ENCODE data around the gene EPS8.

EPS8 gene

DNA sequence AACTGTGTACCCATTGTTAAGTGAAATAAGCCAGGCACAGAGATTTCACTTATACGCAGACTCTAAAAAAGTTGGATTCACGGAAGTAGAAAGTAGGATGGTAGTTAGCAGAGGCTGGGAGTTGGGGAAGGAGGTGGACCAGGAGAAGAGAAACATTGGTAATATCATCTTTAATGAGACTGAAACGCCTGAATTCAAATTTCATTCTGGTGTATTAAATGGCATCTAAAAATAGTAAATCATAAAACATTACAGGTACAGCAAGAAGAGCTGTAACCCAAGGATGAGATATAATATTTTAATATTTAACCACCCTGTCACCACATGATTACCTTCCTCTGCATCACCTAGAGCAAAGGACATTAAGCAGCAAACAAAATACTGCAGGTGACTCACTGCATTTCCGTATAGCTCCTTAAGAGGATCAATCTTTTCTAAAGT is 99.4 kb downstream of the EPS8 start:
- Mint-ChIP-seq H3K4me1 (peaks cover 5% of the 10 kb centered on the region), H3K36me3 (no peaks in the 10 kb centered on the region)
- CTCF ChIA-PET, result interaction anchor here (1.2 kb wide), 1 partner anchor 98 kb away, joined by 3 read pairs; no protein-coding TSS in a partner anchor

DNA sequence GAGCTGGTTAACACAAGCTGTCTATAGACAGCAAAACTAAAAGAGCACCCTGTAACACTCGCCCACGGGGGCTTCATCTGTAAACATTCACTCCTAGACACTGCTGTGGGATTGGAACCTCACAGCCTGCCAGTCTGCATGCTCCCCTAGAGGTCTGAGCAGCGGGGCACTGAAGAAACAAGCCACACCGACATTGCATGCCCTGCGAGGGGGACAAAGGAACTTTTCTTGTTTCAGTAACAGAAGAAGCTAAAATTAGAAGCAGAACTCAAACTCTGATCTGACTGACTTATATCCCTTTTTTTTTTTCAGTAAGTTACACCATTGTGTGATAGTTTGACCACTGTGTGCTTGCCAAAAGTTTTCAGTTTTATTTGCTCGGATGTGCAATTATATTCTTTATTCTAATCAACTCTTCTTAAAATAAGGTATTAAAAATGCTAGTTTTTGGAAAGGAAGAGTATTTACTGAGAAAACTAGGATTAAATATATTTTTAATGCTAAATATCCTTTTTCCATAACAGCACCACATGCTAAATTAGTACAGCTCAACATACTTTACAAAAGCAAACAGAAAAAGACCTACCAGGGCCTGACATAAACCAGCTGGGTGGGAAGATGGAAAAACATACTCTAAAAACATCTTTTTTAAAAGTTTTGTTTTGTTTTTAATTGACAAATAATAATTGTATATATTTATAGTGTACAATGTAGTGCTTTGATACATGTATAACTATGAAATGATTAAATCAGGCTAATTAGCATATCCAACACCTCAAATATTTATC is 100.2 kb downstream of the EPS8 start:
- CTCF ChIA-PET, result interaction anchor here (1.2 kb wide), 1 partner anchor 98 kb away, joined by 3 read pairs; no protein-coding TSS in a partner anchor
- Mint-ChIP-seq H3K9me3 (no peaks in the 10 kb centered on the region), H3K4me3 (no peak overlapping the region), H3K27ac (no peak overlapping the region), H3K4me1 (peaks cover 5% of the 10 kb centered on the region), H3K36me3 (no peaks in the 10 kb centered on the region), H3K27me3 (peaks cover 14% of the 10 kb centered on the region)
- no peak for DNase-seq

More for the DNA sequence above, 99.4 kb downstream of the EPS8 start:
- no peak overlapping the region for H3K27ac Mint-ChIP-seq
- DNase-seq, result no peak
- H3K27me3 Mint-ChIP-seq, result peaks cover 14% of the 10 kb centered on the region
- no peaks in the 10 kb centered on the region for H3K9me3 Mint-ChIP-seq
- H3K4me3 Mint-ChIP-seq, result no peak overlapping the region

DNA sequence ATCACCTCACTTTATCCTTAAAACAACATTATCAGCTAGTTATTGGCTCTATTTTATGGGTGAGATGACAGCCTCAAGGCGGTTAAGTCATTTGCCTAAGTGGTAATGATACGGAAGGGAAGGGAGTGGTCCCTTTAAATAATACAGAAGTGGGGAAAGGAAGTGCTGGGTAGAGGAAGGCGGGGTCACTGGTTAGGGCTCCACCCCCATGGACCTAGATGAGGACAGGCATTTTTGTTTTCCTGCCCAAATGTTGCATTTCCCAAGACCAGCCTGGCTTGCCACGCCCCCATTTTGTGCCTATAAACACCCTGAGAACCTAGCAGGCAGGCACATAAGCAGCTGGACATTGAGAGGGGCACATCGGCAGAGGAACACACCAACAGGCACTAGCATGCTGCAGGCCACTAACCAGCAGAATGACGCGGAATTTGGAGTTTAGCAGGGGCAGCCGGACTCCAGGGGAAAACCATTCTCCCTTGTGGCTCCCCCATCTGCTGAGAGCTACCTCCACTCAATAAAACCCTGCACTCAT is 100.9 kb downstream of the EPS8 start:
- CTCF ChIA-PET, result no interaction called here
- Mint-ChIP-seq H3K27ac (no peak overlapping the region), H3K9me3 (no peaks in the 10 kb centered on the region), H3K27me3 (peaks cover 10% of the 10 kb centered on the region), H3K36me3 (no peaks in the 10 kb centered on the region), H3K4me3 (no peak overlapping the region), H3K4me1 (peaks cover 5% of the 10 kb centered on the region)
- no peak for DNase-seq

DNA sequence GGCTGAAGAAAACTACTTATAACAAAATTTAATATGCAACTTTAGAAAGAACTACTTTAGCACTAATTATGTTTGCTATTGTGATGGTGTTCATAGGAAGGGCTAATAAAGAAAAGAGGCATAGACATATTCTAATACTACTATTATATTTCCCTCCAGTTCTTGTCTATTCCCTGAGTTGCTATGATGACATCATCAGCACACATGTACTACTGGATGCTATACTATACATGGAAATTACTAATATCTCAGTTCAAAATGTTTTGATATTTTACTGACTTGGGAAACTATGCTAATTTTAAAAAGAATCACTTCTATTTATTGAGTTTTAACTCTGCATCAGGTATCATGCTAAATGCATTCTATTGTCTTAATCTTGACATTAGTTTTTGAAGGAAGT is 101.6 kb downstream of the EPS8 start:
- DNase-seq, result no peak
- peaks cover 5% of the 10 kb centered on the region for H3K4me1 Mint-ChIP-seq
- no peaks in the 10 kb centered on the region for H3K9me3 Mint-ChIP-seq
- no peaks in the 10 kb centered on the region for H3K36me3 Mint-ChIP-seq
- peaks cover 10% of the 10 kb centered on the region for H3K27me3 Mint-ChIP-seq
- no peak overlapping the region for H3K4me3 Mint-ChIP-seq
- CTCF ChIA-PET, result interaction anchor here (0.9 kb wide), 1 partner anchor 83 kb away, joined by 3 read pairs; no protein-coding TSS in a partner anchor
- no peak overlapping the region for H3K27ac Mint-ChIP-seq

DNA sequence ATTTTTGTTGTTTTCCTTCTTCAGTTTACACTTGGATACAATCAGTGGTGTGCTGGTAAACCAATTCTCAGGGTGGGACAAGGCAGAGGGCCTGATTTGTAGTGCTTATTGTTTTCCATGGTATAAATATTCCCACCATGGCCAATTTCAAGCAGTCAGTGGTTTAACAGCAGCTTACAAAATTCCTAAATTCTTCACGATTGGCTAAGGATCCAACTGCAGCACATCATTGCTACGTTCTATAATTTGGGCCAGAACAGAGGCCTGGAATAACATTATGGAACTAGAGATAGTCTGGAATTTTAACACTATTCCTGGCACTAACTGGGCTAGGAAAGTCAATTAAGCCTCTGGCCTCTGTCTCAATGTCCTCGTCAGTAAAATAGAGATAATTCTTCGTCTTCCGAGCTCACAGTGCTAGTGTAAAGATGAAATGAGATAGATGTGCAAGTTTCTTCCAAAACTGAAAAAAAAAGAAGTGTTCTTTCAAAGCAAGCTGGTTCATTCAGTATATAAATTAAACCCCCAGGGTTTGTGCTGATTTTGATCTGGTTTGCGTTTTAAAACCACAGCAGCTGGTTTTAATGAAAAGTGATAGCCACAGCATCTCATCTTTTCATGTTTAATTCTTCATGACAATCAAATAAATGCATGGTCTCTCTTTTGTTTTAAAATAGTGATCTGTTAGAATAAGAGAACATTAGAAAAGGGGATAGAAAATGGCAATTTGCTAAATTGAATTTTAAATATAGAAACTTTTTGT is 104.1 kb downstream of the EPS8 start:
- CTCF ChIA-PET, result no interaction called here
- Mint-ChIP-seq H3K4me1 (peaks cover 5% of the 10 kb centered on the region), H3K27ac (no peak overlapping the region), H3K36me3 (no peaks in the 10 kb centered on the region), H3K9me3 (no peaks in the 10 kb centered on the region), H3K4me3 (no peak overlapping the region), H3K27me3 (peaks cover 10% of the 10 kb centered on the region)
- no peak for DNase-seq

DNA sequence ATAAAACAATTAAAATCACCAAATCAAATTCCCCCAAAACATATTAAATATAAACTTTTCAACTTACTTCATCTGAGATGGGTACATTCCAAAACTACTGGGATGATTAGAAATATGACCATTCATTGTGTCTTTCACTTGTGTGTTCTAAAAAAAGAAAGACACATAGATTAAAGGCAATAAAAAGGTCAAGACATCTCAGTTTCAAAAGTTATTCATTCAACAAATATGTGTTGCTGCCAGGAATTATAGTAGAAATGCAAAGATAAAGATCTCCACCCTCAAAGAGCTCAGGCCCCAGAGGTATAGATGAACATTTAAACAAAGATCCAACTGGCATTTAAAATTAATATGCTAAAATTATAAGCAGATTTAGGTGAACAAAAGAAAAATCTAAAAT is 106.4 kb downstream of the EPS8 start:
- Mint-ChIP-seq H3K27ac (no peak overlapping the region), H3K4me1 (peaks cover under 1% of the 10 kb centered on the region), H3K36me3 (no peaks in the 10 kb centered on the region), H3K27me3 (no peaks in the 10 kb centered on the region), H3K4me3 (no peak overlapping the region), H3K9me3 (no peaks in the 10 kb centered on the region)
- CTCF ChIA-PET, result no interaction called here
- no peak for DNase-seq

DNA sequence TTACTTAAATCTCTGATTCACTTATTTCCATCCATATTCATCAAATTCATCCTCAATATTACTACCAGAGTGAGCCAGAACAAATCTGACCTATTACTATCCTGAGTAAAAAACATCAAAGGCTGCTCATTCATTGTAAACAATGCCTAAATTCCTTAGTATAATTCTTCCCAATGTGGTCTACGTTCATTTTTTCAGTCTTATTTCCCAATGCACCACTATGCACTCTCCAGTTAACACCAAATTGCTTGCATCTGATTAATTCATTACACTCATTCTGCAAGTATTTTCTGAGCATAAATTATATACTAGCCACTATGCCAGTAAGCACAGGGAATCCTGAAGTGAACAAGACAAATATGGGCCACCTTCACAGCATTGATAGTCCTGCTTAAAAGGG is 110.0 kb downstream of the EPS8 start:
- Mint-ChIP-seq H3K4me1 (no peaks in the 10 kb centered on the region), H3K9me3 (no peaks in the 10 kb centered on the region), H3K27ac (no peak overlapping the region), H3K4me3 (no peak overlapping the region), H3K36me3 (no peaks in the 10 kb centered on the region), H3K27me3 (no peaks in the 10 kb centered on the region)
- no peak for DNase-seq
- CTCF ChIA-PET, result no interaction called here

DNA sequence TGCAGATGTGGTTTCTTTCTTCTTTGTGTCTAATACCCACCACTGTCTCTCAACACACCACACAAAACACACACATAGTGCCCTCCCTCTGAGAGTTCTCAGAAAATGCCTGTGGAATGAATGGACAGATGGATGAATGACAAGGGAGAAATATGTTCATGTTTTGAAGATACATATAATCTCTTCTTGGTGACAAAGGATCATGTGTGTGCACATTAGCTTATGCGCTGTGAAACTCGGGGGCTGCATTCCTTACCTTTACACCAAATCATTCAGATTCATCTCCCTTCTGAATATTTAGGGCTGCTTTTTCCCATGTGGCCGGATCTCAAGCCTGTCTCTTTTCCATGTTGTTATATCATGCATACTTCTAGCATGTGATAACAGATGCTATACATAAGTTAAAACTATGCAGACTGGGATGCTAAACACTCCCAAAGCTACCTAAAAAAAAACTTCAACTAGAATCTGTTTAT is 111.4 kb downstream of the EPS8 start:
- Mint-ChIP-seq H3K27me3 (no peaks in the 10 kb centered on the region), H3K4me3 (no peak overlapping the region), H3K36me3 (no peaks in the 10 kb centered on the region), H3K9me3 (no peaks in the 10 kb centered on the region), H3K4me1 (no peaks in the 10 kb centered on the region), H3K27ac (no peak overlapping the region)
- CTCF ChIA-PET, result no interaction called here
- DNase-seq, result no peak

DNA sequence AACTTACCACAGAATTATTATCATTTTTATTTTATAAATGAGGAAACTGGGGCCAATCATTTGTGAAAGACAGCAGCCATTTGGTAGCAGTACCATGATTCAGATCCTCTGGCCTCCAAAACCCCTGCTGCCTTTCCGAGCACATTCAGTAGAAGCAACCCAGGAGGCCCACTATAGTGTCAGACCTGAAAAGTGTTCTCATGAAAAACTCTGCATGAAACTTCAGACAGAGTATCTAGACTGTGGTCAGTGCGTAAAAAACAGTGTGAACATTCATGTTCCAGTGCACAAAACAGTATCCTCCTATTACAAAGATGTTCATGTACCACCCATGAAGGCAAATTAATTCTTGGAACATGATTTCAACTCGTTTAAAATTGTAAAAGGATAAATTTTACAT is 112.0 kb downstream of the EPS8 start:
- CTCF ChIA-PET, result no interaction called here
- DNase-seq, result no peak
- H3K36me3 Mint-ChIP-seq, result no peaks in the 10 kb centered on the region
- H3K4me3 Mint-ChIP-seq, result no peak overlapping the region
- no peaks in the 10 kb centered on the region for H3K4me1 Mint-ChIP-seq
- H3K27ac Mint-ChIP-seq, result no peak overlapping the region
- H3K27me3 Mint-ChIP-seq, result no peaks in the 10 kb centered on the region
- H3K9me3 Mint-ChIP-seq, result no peaks in the 10 kb centered on the region

DNA sequence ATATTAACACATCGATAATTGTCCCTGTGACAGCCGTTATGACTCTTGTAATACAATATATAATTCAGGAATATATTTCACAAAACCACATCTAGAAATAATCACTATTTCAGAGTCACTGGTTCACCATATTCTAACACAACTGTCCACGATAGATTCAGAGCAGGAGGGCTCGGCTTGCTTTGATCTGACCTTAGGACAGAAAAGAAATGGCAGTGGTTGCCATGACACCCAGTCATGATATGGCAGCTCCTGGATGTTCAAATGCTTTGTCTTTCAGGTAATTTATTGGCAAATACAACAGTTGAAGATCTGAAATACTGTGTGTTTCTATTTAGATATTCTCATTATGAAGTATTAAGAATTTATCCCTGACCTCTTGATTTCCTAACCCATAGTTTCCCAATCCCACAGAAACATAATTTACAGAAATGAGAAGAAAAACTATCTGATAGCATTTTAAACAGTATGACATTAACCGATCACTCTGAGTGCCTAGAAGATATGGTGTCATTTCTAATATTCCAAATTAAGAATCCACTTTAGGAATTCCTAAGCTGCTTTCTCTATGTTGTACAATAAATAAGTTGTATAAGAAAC is 116.4 kb downstream of the EPS8 start:
- Mint-ChIP-seq H3K9me3 (no peaks in the 10 kb centered on the region), H3K27me3 (no peaks in the 10 kb centered on the region), H3K4me3 (no peak overlapping the region), H3K27ac (no peak overlapping the region), H3K4me1 (no peaks in the 10 kb centered on the region), H3K36me3 (no peaks in the 10 kb centered on the region)
- CTCF ChIA-PET, result no interaction called here
- no peak for DNase-seq

DNA sequence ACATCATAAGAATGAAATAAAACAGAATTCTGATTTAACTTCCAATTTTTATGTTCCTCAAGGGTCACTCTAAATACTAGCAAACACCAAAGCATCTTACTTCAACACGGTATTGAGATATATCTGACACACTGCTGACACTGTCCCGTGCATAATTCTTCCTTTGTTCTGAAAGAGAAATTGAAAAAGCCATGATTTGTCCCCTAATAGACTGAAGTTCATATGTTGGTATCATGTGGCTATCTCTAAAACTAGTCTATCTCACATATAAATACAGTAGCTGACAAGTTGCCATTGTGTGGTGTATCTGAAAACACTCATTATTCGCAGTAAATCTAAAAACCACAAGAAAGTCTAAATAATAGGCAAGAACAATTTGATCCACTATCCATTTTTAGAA is 118.4 kb downstream of the EPS8 start:
- DNase-seq, result no peak
- no peaks in the 10 kb centered on the region for H3K4me1 Mint-ChIP-seq
- CTCF ChIA-PET, result no interaction called here

DNA sequence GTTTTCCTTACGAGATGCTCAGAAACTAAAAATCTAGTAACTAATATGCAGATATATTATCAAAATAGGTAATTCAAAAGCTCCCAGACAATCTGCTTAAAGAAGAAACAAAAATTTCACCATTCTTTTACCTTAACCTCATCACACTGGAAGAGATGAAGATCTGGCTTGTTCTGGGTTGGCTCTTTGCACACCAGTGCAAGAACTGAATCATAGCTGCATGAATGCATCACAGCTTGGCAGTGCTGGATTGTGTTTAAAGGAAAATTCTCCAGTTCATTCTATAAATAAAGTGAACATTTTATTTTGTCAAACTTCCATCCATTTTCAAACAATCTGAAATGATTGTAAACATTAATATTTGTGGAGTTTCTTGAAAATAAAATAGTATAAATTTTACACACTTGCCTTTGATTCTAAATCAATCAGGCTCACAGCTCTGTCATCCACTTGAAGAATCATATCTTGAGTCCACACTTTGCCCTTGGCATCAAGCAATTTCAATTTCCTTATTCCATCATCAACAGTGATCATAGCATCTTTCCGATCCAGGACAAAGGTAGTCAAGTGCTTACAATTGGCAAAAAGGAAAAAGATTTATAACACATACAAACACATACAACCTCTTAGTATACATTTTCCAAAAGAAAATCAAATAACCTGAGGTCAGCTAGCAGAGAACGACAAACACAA is 119.8 kb downstream of the EPS8 start:
- H3K4me1 Mint-ChIP-seq, result no peaks in the 10 kb centered on the region
- no peaks in the 10 kb centered on the region for H3K36me3 Mint-ChIP-seq
- H3K27ac Mint-ChIP-seq, result no peak overlapping the region
- no peak overlapping the region for H3K4me3 Mint-ChIP-seq
- no peaks in the 10 kb centered on the region for H3K27me3 Mint-ChIP-seq
- CTCF ChIA-PET, result no interaction called here
- H3K9me3 Mint-ChIP-seq, result no peaks in the 10 kb centered on the region
- no peak for DNase-seq

More for the DNA sequence above, 118.4 kb downstream of the EPS8 start:
- Mint-ChIP-seq H3K27ac (no peak overlapping the region), H3K4me3 (no peak overlapping the region), H3K27me3 (no peaks in the 10 kb centered on the region), H3K36me3 (no peaks in the 10 kb centered on the region), H3K9me3 (no peaks in the 10 kb centered on the region)

DNA sequence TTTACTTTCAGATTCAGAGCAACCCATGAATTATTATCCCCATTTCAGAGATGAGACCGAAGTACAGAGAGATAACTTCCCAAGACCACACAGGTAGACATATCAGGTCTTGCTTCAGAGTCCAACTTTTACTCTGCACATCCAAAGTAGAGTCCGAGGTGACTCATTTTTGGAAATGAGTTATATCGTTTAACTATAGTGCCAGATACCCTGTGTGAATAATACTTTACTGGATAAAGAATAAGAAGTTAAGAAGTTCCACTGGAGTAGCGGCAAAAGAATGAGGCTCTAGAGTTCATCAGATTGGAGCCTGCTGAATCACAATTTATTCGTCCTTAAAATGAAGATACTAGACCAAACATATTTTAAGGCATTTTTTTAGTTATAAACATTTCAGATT is 124.7 kb downstream of the EPS8 start:
- Mint-ChIP-seq H3K27me3 (peaks cover 4% of the 10 kb centered on the region), H3K36me3 (no peaks in the 10 kb centered on the region), H3K4me3 (no peak overlapping the region), H3K27ac (no peak overlapping the region), H3K9me3 (no peaks in the 10 kb centered on the region), H3K4me1 (no peaks in the 10 kb centered on the region)
- CTCF ChIA-PET, result no interaction called here
- DNase-seq, result no peak

Measured in activated naive CD4-positive, alpha-beta T cell treated with anti-CD3 and anti-CD28 coated beads, Interleukin-2, amount 10 ng/mL, durations not matched to agents 7 days and 5 days (primary cell).